PC-3 (cell line): ENCODE data around the gene UGGT1.

ENCODE experiments used
- CTCF ChIP-seq: fragments of 300-600 bp; sonication (generic); conservative IDR thresholded peaks from 2 replicates; pipeline ENCODE4 v1.5.1; 2017; ENCODE audit warnings: antibody characterized with exemption, low read depth, mild to moderate bottlenecking, low read length
- EZH2 ChIP-seq: fragments of 300-600 bp; sonication (generic); IDR thresholded peaks from one replicate; pipeline ENCODE4 v1.6.1; 2017; ENCODE audit warnings: antibody characterized with exemption, mild to moderate bottlenecking, low read length; ENCODE audit not compliant: unreplicated experiment
- EZH2phosphoT487 ChIP-seq: fragments of 300-600 bp; sonication (generic); IDR thresholded peaks from 2 replicates; pipeline ENCODE4 v1.6.1; 2018; ENCODE audit warnings: mild to moderate bottlenecking, antibody characterized with exemption, low read length, borderline replicate concordance

GRCh38 chr2:128214251-128214650 is 123.3 kb downstream of the UGGT1 start:
- TF ChIP-seq CTCF, result no peak
- TF ChIP-seq EZH2, result no peak
- TF ChIP-seq EZH2phosphoT487, result no peak
